Uterus (tissue), 2 donors: Measurements from ENCODE around the gene AP3D1.

Source experiments
- CTCF ChIP-seq, 4 experiments: fragments of 200-600 bp in 2 of 4; fragments of 450-650 bp in 2 of 4; sonication (generic) in 2 of 4; IDR thresholded peaks; one replicate each; pipeline ENCODE4 v1.5.1; 2016 to 2019; ENCODE audit warnings: antibody characterized with exemption in 4 of 4, mild to moderate bottlenecking in 2 of 4, moderate library complexity in 1 of 4
- POLR2A ChIP-seq, 2 donors: fragments of 450-650 bp; IDR thresholded peaks; one replicate each; pipeline ENCODE4 v1.6.1; 2016; ENCODE audit warnings: antibody characterized with exemption in 2 of 2, mild to moderate bottlenecking in 1 of 2, moderate library complexity in 1 of 2

- TF ChIP-seq CTCF (IDR thresholded peaks at IDR 0.05) (no peak), POLR2A (IDR thresholded peaks at IDR 0.05) (no peak)
Measured at GRCh38 chr19:2109046-2109864, 42.1 kb downstream of the AP3D1 start.
